GM10248 (cell line): Measurements from ENCODE around the gene CYTH1.

Experiments
- CTCF ChIA-PET: fragments of 300-600 bp; sonication (Branson Sonifier 250); formaldehyde crosslinking; extraction: SDS; loops from one replicate; lab custom pipeline; 2021; ENCODE audit warnings: antibody characterized with exemption; lab: Yijun Ruan, JAX
- POLR2A ChIA-PET: fragments of 350-650 bp; sonication (Branson Sonifier 250); formaldehyde crosslinking; extraction: SDS; loops from one replicate; lab custom pipeline; 2020; ENCODE audit warnings: antibody characterized with exemption; lab: Yijun Ruan, JAX
- DNase-seq: peaks from one replicate; pipeline ENCODE4 v3.0.0; 2012; ENCODE audit errors: extremely low spot score
- TF ChIP-seq, protein P1 (sequence below): IDR thresholded peaks from 2 replicates; pipeline ENCODE4 v1.5.1; 2012; ENCODE audit warnings: mild to moderate bottlenecking, low read depth; ENCODE audit errors: extremely low read depth, missing control alignments, control extremely low read depth

CYTH1 gene

GRCh38 chr17:78793415-78793814 is 11.3 kb upstream of the CYTH1 start:
- TF ChIP-seq, protein P1, sequence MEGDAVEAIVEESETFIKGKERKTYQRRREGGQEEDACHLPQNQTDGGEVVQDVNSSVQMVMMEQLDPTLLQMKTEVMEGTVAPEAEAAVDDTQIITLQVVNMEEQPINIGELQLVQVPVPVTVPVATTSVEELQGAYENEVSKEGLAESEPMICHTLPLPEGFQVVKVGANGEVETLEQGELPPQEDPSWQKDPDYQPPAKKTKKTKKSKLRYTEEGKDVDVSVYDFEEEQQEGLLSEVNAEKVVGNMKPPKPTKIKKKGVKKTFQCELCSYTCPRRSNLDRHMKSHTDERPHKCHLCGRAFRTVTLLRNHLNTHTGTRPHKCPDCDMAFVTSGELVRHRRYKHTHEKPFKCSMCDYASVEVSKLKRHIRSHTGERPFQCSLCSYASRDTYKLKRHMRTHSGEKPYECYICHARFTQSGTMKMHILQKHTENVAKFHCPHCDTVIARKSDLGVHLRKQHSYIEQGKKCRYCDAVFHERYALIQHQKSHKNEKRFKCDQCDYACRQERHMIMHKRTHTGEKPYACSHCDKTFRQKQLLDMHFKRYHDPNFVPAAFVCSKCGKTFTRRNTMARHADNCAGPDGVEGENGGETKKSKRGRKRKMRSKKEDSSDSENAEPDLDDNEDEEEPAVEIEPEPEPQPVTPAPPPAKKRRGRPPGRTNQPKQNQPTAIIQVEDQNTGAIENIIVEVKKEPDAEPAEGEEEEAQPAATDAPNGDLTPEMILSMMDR, result no peak
- CTCF ChIA-PET, result interaction anchor here (1.3 kb wide), 1 partner anchor 8 kb away, joined by 6 read pairs; no protein-coding TSS in a partner anchor
- POLR2A ChIA-PET, result no interaction called here
- no peak for DNase-seq

DNA sequence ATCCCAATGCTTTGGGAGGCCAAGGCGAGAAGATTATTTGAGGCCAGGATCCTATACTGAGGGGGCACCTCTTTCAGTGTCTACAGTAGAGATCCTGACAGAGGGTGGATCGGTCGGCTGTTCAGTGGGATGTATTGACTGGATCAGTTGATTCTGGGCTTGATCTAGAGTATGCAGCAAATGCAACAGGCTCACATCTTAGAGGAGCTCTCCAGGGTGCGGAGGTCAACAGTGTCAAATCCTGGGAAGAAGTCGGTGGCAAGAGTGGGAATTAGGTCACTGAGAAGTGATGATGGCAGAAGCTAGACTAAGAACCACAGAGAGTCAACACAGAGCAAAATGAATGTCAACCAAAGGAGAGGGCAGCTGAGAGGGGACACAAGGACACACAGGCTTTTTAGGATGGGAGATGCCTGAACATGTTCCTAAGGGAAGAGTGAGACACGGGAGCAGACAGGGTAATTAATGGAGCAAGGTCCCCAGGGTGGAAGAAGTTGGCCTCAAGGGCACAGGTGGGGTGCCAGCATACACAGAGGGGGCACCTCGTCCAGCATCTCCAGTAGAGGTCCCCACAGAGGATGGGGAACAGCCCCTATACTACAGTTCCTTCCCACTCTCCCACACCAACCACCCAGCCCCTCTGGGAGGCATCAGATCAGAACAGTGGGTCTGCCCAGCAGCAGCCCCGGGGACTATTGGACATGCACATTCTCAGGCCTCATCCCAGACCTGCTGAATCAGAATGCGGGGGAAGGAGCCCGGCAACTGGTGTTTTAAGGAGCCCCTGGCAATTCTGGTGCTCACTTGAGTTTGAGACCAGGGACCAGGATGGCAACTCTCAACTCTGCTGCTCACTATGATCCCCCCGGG is 10.0 kb upstream of the CYTH1 start:
- TF ChIP-seq, protein P1, result no peak
- ChIA-PET POLR2A (no interaction called here), CTCF (no interaction called here)
- DNase-seq, result no peak

DNA sequence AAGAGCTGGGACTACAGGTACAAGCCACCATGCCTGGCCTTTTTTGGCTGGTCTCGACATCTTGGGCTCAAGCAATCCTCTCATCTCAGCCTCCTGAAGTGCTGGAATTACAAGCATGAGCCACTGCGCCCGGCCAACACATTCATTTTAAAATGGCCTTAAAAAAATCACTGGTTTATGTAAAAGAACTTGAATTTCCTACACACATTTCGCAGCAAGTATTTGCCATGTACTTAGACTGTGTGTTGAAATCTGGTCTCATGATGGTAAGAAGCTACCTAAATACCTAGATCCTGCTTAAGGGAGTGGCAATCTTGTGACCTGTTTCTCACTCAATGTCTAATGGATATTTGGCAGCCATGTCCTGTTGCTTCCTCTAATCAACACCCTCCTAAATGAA is 8.5 kb upstream of the CYTH1 start:
- TF ChIP-seq, protein P1, result no peak
- ChIA-PET POLR2A (no interaction called here), CTCF (interaction anchor here (1.8 kb wide), 1 partner anchor 10 kb away, joined by 6 read pairs; no protein-coding TSS in a partner anchor)
- no peak for DNase-seq

DNA sequence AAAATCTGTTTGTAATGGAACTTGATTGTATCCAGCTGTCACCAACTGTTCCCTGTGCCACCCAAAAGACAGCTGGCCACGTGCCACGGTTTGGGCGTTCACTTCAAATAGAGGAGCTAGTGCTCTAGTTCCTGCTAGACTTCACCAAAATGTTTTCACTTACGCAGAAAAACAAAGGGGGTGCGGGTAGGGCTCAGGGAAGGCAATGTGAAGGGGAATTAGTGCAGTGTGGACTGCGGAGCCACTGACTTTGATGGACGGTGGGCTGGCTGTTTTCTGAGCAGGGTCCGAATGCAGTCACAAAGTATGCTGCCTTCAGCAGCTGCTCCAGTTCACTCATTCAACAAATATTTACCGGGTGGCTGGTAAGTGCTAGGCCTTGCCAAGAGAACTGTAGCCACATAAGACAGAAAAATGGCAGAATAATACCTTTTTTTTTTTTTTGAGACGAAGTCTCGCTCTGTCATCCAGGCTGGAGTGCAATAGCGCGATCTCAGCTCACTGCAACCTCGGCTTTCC is 7.6 kb upstream of the CYTH1 start:
- POLR2A ChIA-PET, result no interaction called here
- TF ChIP-seq, protein P1, result no peak
- CTCF ChIA-PET, result interaction anchor here (0.9 to 1.8 kb wide), 2 partner anchors 10 to 21 kb away, joined by 3 to 6 read pairs; no protein-coding TSS in a partner anchor
- no peak for DNase-seq

GRCh38 chr17:78789149-78789662 is 7.1 kb upstream of the CYTH1 start:
- POLR2A ChIA-PET, result no interaction called here
- CTCF ChIA-PET, result interaction anchor here (0.9 to 1.8 kb wide), 2 partner anchors 11 to 20 kb away, joined by 3 to 6 read pairs; no protein-coding TSS in a partner anchor
- TF ChIP-seq, protein P1, result no peak
- no peak for DNase-seq

DNA sequence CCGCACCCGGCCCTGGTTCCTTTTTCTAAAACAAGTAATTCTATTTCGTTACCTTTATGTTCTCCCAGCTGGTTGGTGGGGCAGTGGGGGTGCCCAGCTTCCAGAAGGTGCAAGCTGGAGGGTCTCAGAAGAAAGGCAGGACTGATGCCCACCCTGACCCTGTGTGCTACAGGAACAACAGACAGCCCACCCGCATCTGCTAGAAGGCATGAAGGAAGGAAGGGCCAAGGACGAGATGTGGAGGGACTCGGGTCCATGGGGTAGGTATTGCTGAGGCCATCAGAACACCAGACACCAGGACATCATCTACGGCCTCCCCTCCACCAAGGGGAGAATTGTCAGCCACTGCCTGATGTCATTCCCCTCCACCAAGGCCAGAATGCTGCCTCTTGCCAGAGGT is 6.4 kb upstream of the CYTH1 start:
- ChIA-PET CTCF (no interaction called here), POLR2A (no interaction called here)
- DNase-seq, result no peak
- TF ChIP-seq, protein P1, result no peak
